Ovary (tissue), 3 donors: Measurements from ENCODE around the gene PSMD14.

Experiments used
- POLR2A ChIP-seq: fragments of 450-650 bp; IDR thresholded peaks from one replicate; pipeline ENCODE4 v1.6.1; 2017; ENCODE audit warnings: antibody characterized with exemption, mild to moderate bottlenecking, moderate library complexity
- TF ChIP-seq, protein P1 (sequence below), 3 donors: fragments of 450-650 bp in 2 of 3; fragments of 200-600 bp in 1 of 3; IDR thresholded peaks; one replicate each; pipeline versions ENCODE4 v1.5.1 to v1.8.0; 2016 to 2022; ENCODE audit warnings: antibody characterized with exemption in 3 of 3, mild to moderate bottlenecking in 1 of 3
- donor health status: DM: no; HTN: no; CAD: no.

DNA sequence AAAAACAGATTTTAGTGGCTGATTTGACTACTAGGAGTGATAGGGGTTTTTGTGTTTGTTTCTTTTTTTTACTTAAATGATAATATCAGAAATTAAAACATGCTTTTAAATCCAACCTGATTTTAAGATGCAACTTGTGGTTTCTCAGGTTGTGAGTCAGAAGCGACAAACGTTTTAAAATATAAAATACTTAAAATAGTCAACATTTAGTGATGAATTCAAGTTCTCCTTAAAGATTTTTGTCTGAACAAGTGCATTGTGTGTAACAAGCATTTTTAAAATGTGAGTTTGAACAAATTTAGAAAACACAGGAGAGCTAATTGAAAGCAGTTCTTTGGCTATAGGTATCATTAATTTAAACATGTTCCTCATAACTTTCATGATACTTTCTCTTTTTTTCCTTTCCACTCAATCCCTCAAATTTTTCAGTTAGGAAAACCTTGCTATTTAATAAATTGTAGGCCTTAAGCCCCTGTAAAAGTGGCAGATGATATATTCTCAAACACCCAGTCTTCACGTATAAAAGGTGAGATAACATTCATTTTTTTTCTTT is 111.5 kb downstream of the PSMD14 start:
- TF ChIP-seq, protein P1, sequence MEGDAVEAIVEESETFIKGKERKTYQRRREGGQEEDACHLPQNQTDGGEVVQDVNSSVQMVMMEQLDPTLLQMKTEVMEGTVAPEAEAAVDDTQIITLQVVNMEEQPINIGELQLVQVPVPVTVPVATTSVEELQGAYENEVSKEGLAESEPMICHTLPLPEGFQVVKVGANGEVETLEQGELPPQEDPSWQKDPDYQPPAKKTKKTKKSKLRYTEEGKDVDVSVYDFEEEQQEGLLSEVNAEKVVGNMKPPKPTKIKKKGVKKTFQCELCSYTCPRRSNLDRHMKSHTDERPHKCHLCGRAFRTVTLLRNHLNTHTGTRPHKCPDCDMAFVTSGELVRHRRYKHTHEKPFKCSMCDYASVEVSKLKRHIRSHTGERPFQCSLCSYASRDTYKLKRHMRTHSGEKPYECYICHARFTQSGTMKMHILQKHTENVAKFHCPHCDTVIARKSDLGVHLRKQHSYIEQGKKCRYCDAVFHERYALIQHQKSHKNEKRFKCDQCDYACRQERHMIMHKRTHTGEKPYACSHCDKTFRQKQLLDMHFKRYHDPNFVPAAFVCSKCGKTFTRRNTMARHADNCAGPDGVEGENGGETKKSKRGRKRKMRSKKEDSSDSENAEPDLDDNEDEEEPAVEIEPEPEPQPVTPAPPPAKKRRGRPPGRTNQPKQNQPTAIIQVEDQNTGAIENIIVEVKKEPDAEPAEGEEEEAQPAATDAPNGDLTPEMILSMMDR (IDR thresholded peaks at IDR 0.05) = no peak
- TF ChIP-seq POLR2A = no peak
